IMR-90 (cell line): ENCODE data around the gene WDR90. TPM values are rescaled to one million over a fixed set of nuclear protein-coding genes. Genes with fewer than 3 reads are reported as not detected.
A peak's percentile ranks its signal among the peaks of the same experiment; 100 is the strongest.

Experiments used
- ATAC-seq: fragments of 200-7000 bp; cut with Tn5 transposase; 2 replicates; pipeline ENCODE4 v1.9.1; 2020; ENCODE audit warnings: low read depth, mild to moderate bottlenecking, moderate library complexity
- BruUV-seq: library from RNA; stranded (reverse); fragments of 400-500 nt; replicated peaks from 2 replicates; lab custom pipeline; 2021; lab: Mats Ljungman, UMichigan
- CTCF ChIA-PET: fragments of 300-600 bp; formaldehyde crosslinking; extraction: SDS; loops from one replicate; lab custom pipeline; 2021; ENCODE audit warnings: antibody characterized with exemption; lab: Yijun Ruan, JAX
- POLR2A ChIA-PET: fragments of 300-600 bp; sonication (Branson Sonifier 250); formaldehyde crosslinking; loops from one replicate; lab custom pipeline; 2022; ENCODE audit warnings: antibody characterized with exemption; ENCODE audit not compliant: unreplicated experiment; lab: Charles Lee
- DNase-seq: peaks from one replicate; pipeline ENCODE4 v3.0.0; 2013
- H2AFZ ChIP-seq: replicated peaks from 2 replicates; pipeline ENCODE3; 2013; ENCODE audit warnings: low read length, mild to moderate bottlenecking; ENCODE audit not compliant: poor library complexity
- H2AK5ac ChIP-seq: 2 replicates; pipeline ENCODE4 v1.6.1; 2013; ENCODE audit warnings: low read depth, low read length, inconsistent platforms
- H2AK9ac ChIP-seq: replicated peaks from 2 replicates; pipeline ENCODE3; 2013; ENCODE audit warnings: mild to moderate bottlenecking, low read depth, low read length, moderate library complexity; ENCODE audit not compliant: poor library complexity
- H2BK120ac ChIP-seq: 2 replicates; pipeline ENCODE4 v1.6.1; 2013; ENCODE audit warnings: low read depth, low read length, inconsistent platforms
- H2BK15ac ChIP-seq: 3 replicates; pipeline ENCODE4 v1.6.1; 2013; ENCODE audit warnings: low read depth, low read length, inconsistent platforms
- H2BK20ac ChIP-seq: 2 replicates; pipeline ENCODE4 v1.6.1; 2013; ENCODE audit warnings: low read depth, mild to moderate bottlenecking, inconsistent platforms, low read length, moderate library complexity
- H2BK5ac ChIP-seq: 2 replicates; pipeline ENCODE4 v1.6.1; 2013; ENCODE audit warnings: mild to moderate bottlenecking, low read depth, low read length, inconsistent platforms; ENCODE audit not compliant: poor library complexity, severe bottlenecking
- H3K14ac ChIP-seq: replicated peaks from 2 replicates; pipeline ENCODE4 v1.6.1; 2013; ENCODE audit warnings: low read depth, low read length, inconsistent platforms
- H3K18ac ChIP-seq: 2 replicates; pipeline ENCODE4 v1.6.1; 2013; ENCODE audit warnings: low read depth, low read length, control low read depth
- H3K23ac ChIP-seq: 2 replicates; pipeline ENCODE4 v1.6.1; 2013; ENCODE audit warnings: low read depth, low read length, inconsistent platforms
- H3K27ac ChIP-seq: 2 replicates; pipeline ENCODE4 v1.5.1; 2013; ENCODE audit warnings: mild to moderate bottlenecking, control low read depth, low read length; ENCODE audit not compliant: insufficient read depth
- H3K27me3 ChIP-seq: 2 replicates; pipeline ENCODE4 v1.6.1; 2013; ENCODE audit warnings: low read length; ENCODE audit not compliant: control insufficient read depth, insufficient read depth
- H3K36me3 ChIP-seq: 2 replicates; pipeline ENCODE4 v1.6.1; 2013; ENCODE audit warnings: low read length, mixed read lengths; ENCODE audit not compliant: control insufficient read depth, insufficient read depth
- H3K4ac ChIP-seq: 2 replicates; pipeline ENCODE4 v1.6.1; 2013; ENCODE audit warnings: low read depth, low read length, inconsistent platforms
- H3K4me1 ChIP-seq: 2 replicates; pipeline ENCODE4 v1.6.1; 2013; ENCODE audit warnings: low read length, mixed read lengths; ENCODE audit not compliant: control insufficient read depth, insufficient read depth
- H3K4me2 ChIP-seq: 2 replicates; pipeline ENCODE4 v1.6.1; 2013; ENCODE audit warnings: low read depth, mild to moderate bottlenecking, control low read depth, low read length, moderate library complexity
- H3K4me3 ChIP-seq: 2 replicates; pipeline ENCODE4 v1.5.1; 2013; ENCODE audit warnings: low read depth, mild to moderate bottlenecking, control low read depth, low read length, moderate library complexity; ENCODE audit not compliant: insufficient read depth
- H3K56ac ChIP-seq: 2 replicates; pipeline ENCODE4 v1.6.1; 2013; ENCODE audit warnings: low read length, inconsistent platforms; ENCODE audit not compliant: insufficient read depth; ENCODE audit errors: extremely low read depth
- H3K79me1 ChIP-seq, 2 experiments: 2 replicates each; pipeline ENCODE4 v1.6.1; 2013; ENCODE audit warnings: low read length in 2 of 2, inconsistent platforms in 1 of 2, low read depth in 1 of 2
- H3K9ac ChIP-seq: 2 replicates; pipeline ENCODE4 v1.6.1; 2013; ENCODE audit warnings: low read depth, low read length, control low read depth
- H3K9me1 ChIP-seq: 2 replicates; pipeline ENCODE4 v1.6.1; 2013; ENCODE audit warnings: low read length, inconsistent platforms; ENCODE audit not compliant: insufficient read depth
- H3K9me3 ChIP-seq: 2 replicates; pipeline ENCODE4 v1.6.1; 2013; ENCODE audit warnings: low read length; ENCODE audit not compliant: control insufficient read depth, insufficient read depth
- H4K20me1 ChIP-seq: 2 replicates; pipeline ENCODE4 v1.6.1; 2013; ENCODE audit warnings: low read length, inconsistent platforms; ENCODE audit not compliant: insufficient read depth
- H4K5ac ChIP-seq: 2 replicates; pipeline ENCODE4 v1.6.1; 2013; ENCODE audit warnings: mild to moderate bottlenecking, low read depth, low read length, control low read depth
- H4K8ac ChIP-seq, 2 experiments: 2 replicates each; pipeline ENCODE4 v1.6.1; 2013; ENCODE audit warnings: low read depth in 2 of 2, low read length in 2 of 2, control low read depth in 1 of 2, inconsistent platforms in 1 of 2
- H4K91ac ChIP-seq: 2 replicates; pipeline ENCODE4 v1.6.1; 2013; ENCODE audit warnings: low read depth, low read length, inconsistent platforms; ENCODE audit not compliant: insufficient read depth
- BHLHE40 ChIP-seq: fragments of 150-350 bp; IDR thresholded peaks from 2 replicates; pipeline ENCODE4 v1.6.1; 2016; ENCODE audit warnings: mild to moderate bottlenecking, low read depth, low read length
- CEBPB ChIP-seq: IDR thresholded peaks from 2 replicates; pipeline ENCODE4 v1.6.1; 2012; ENCODE audit warnings: low read depth, low read length, improper control_type of control experiment
- ELK1 ChIP-seq: fragments of 150-350 bp; IDR thresholded peaks from 2 replicates; pipeline ENCODE4 v1.6.1; 2016; ENCODE audit warnings: low read depth, mild to moderate bottlenecking, low read length, moderate library complexity, borderline replicate concordance
- FOS ChIP-seq: fragments of 150-350 bp; IDR thresholded peaks from 2 replicates; pipeline ENCODE4 v1.6.1; 2016; ENCODE audit warnings: low read depth, low read length
- MAZ ChIP-seq: IDR thresholded peaks from 2 replicates; pipeline ENCODE4 v1.6.1; 2012; ENCODE audit warnings: low read depth, mild to moderate bottlenecking, low read length, improper control_type of control experiment, moderate library complexity, borderline replicate concordance
- MXI1 ChIP-seq: IDR thresholded peaks from 2 replicates; pipeline ENCODE4 v1.6.1; 2012; ENCODE audit warnings: low read depth, mild to moderate bottlenecking, low read length, moderate library complexity, borderline replicate concordance
- NFE2L2 ChIP-seq: fragments of 150-350 bp; IDR thresholded peaks from 2 replicates; pipeline ENCODE4 v1.6.1; 2016; ENCODE audit warnings: low read depth, mild to moderate bottlenecking, low read length
- POLR2A ChIP-seq: IDR thresholded peaks from 2 replicates; pipeline ENCODE4 v1.6.1; 2012; ENCODE audit warnings: mild to moderate bottlenecking, low read depth, low read length
- RFX5 ChIP-seq: IDR thresholded peaks from 2 replicates; pipeline ENCODE4 v1.8.0; 2012; ENCODE audit warnings: low read depth, mild to moderate bottlenecking, low read length, moderate library complexity
- SMC3 ChIP-seq: fragments of 150-350 bp; IDR thresholded peaks from 2 replicates; pipeline ENCODE4 v1.6.1; 2016; ENCODE audit warnings: low read depth, mild to moderate bottlenecking, antibody characterized with exemption, low read length, moderate library complexity
- WGBS, 2 experiments: methylation state at CpG; one replicate each; pipeline versions ENCODE4 v1.1.5 to v1.1.7; 2013; ENCODE audit warnings: missing lambda C conversion rate in 2 of 2; ENCODE audit not compliant: insufficient read length in 1 of 2; ENCODE audit errors: extremely low coverage in 2 of 2; 5-methylcytosine and 5-hydroxymethylcytosine counted together
- dilution Hi-C: fragments of 300-500 bp; cut with HindIII; formaldehyde crosslinking; loops from one replicate; pipeline ENCODE4 v1.14.3; 2018; ENCODE audit warnings: low sequenced_read_pairs; ENCODE audit not compliant: unreplicated experiment
- in situ Hi-C: fragments of 300-500 bp; cut with MboI; formaldehyde crosslinking; loops from 3 replicates; pipeline ENCODE4 v1.14.3; 2019; ENCODE audit warnings: low sequenced_read_pairs, inconsistent platforms, mixed read lengths
- intact Hi-C: fragments of 100-400 bp; cut with micrococcal nuclease; formaldehyde crosslinking; loops from 2 replicates; pipeline ENCODE4 v1.10.0; 2022
- polyA plus RNA-seq, 3 experiments: library from polyadenylated mRNA; depleted of rRNA; stranded (reverse); fragments of >200 nt; gene quantifications; 2 replicates each; pipeline ENCODE4 v1.2.3, GENCODE V29; 2012; ENCODE audit warnings: low replicate concordance in 1 of 3
- total RNA-seq: library from RNA; depleted of rRNA; stranded (reverse); fragments of >200 nt; gene quantifications from 2 replicates; pipeline ENCODE4 v1.2.3, GENCODE V29; 2012
- TF ChIP-seq, protein P1 (sequence below): conservative IDR thresholded peaks from 2 replicates; pipeline ENCODE4 v1.5.1; 2012; ENCODE audit warnings: mild to moderate bottlenecking, low read depth, low read length, improper control_type of control experiment

The WDR90 gene
- total and polyA plus RNA-seq, 2 of the 4 experiments (the other 2 are of a cell fraction): 1.4 to 18.7 TPM

- Histone ChIP-seq H3K9me1 (peaks cover 4% of the 10 kb centered on the region; the same call in 1 of the 2 replicates), H4K8ac (no peak overlapping the region), H3K9me3 (no peaks in the 10 kb centered on the region), H4K20me1 (peaks cover 16% of the 10 kb centered on the region), H4K91ac (peak overlapping the region; percentile 6; the same call in 1 of the 2 replicates), H3K4ac (no peak overlapping the region), H3K4me1 (peaks cover 15% of the 10 kb centered on the region), H2AK5ac (no peak overlapping the region), H3K18ac (no peak overlapping the region), H2BK120ac (no peak overlapping the region), H2BK5ac (peak overlapping the region; percentile 7), H3K23ac (no peak overlapping the region), H2BK15ac (no peak overlapping the region), H4K5ac (peak overlapping the region; percentile 22; the same call in 1 of the 2 replicates), H2BK20ac (no peak overlapping the region), H3K14ac (no peak overlapping the region), H3K56ac (no peak overlapping the region), H3K27ac (peak overlapping the region; percentile 23; the same call in 1 of the 2 replicates), H3K79me1 (peaks cover 9 to 61% of the 10 kb centered on the region in 2 experiments; a peak in 2 of 4 replicates), H2AFZ (no peak overlapping the region), H3K4me3 (no peak overlapping the region), H3K36me3 (peaks cover 7% of the 10 kb centered on the region; the same call in 1 of the 2 replicates), H2AK9ac (no peak overlapping the region), H3K27me3 (no peaks in the 10 kb centered on the region), H3K4me2 (no peak overlapping the region), H3K9ac (no peak overlapping the region)
- intact Hi-C loops: no loop called here
- no peak for DNase-seq
- ChIA-PET POLR2A (no interaction called here), CTCF (no interaction called here)
- WGBS, 2 experiments: 87% methylated on average over 3 of the region's 17 CpGs; no CpG with 5 or more reads in 1 of the 2 experiments
- TF ChIP-seq CEBPB (no peak), ELK1 (no peak), RFX5 (no peak), MXI1 (no peak), POLR2A (no peak), MAZ (no peak), FOS (no peak), NFE2L2 (no peak), SMC3 (no peak), BHLHE40 (no peak)
- TF ChIP-seq, protein P1, sequence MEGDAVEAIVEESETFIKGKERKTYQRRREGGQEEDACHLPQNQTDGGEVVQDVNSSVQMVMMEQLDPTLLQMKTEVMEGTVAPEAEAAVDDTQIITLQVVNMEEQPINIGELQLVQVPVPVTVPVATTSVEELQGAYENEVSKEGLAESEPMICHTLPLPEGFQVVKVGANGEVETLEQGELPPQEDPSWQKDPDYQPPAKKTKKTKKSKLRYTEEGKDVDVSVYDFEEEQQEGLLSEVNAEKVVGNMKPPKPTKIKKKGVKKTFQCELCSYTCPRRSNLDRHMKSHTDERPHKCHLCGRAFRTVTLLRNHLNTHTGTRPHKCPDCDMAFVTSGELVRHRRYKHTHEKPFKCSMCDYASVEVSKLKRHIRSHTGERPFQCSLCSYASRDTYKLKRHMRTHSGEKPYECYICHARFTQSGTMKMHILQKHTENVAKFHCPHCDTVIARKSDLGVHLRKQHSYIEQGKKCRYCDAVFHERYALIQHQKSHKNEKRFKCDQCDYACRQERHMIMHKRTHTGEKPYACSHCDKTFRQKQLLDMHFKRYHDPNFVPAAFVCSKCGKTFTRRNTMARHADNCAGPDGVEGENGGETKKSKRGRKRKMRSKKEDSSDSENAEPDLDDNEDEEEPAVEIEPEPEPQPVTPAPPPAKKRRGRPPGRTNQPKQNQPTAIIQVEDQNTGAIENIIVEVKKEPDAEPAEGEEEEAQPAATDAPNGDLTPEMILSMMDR: no peak
- in situ Hi-C loops: no loop called here
- dilution Hi-C loops: no loop called here
- no peak for ATAC-seq
- no TSS peak for BruUV-seq
These were observed 26.3 kb upstream of the WDR90 start for GRCh38 chr16:622920-623280.
